ENCODE data around the gene SMIM8.

SMIM8 gene

GRCh38 chr6:87384038-87384437, 61.6 kb downstream of the SMIM8 start:
- H3K9me3 Mint-ChIP-seq, result no peaks in the 10 kb centered on the region
- H3K27me3 Mint-ChIP-seq, result no peaks in the 10 kb centered on the region
- H3K4me1 Mint-ChIP-seq, result peaks cover 2% of the 10 kb centered on the region
- no peak for ATAC-seq (ENCODE audit: low read depth)
- no peak for DNase-seq (ENCODE audit: low spot score in 2 of 2)
- no peak overlapping the region for H3K4me3 Mint-ChIP-seq
- no peaks in the 10 kb centered on the region for H3K36me3 Mint-ChIP-seq
- no peak overlapping the region for H3K27ac Mint-ChIP-seq

GRCh38 chr6:87384449-87384848, 62.1 kb downstream of the SMIM8 start:
- H3K4me3 Mint-ChIP-seq, result no peak overlapping the region
- no peak for DNase-seq (ENCODE audit: low spot score in 2 of 2)
- H3K36me3 Mint-ChIP-seq, result no peaks in the 10 kb centered on the region
- H3K4me1 Mint-ChIP-seq, result no peaks in the 10 kb centered on the region
- H3K9me3 Mint-ChIP-seq, result no peaks in the 10 kb centered on the region
- ATAC-seq (ENCODE audit: low read depth), result no peak
- H3K27me3 Mint-ChIP-seq, result no peaks in the 10 kb centered on the region
- H3K27ac Mint-ChIP-seq, result no peak overlapping the region

GRCh38 chr6:87391334-87391733, 68.9 kb downstream of the SMIM8 start:
- DNase-seq (ENCODE audit: low spot score in 2 of 2) (no peak), ATAC-seq (ENCODE audit: low read depth) (no peak)
- no peaks in the 10 kb centered on the region for H3K4me1 Mint-ChIP-seq
- H3K36me3 Mint-ChIP-seq, result no peaks in the 10 kb centered on the region
- H3K27ac Mint-ChIP-seq, result no peak overlapping the region
- H3K4me3 Mint-ChIP-seq, result no peak overlapping the region
- H3K9me3 Mint-ChIP-seq, result no peaks in the 10 kb centered on the region
- no peaks in the 10 kb centered on the region for H3K27me3 Mint-ChIP-seq
